Measurements from ENCODE around the gene NCK2.

The NCK2 gene

DNA sequence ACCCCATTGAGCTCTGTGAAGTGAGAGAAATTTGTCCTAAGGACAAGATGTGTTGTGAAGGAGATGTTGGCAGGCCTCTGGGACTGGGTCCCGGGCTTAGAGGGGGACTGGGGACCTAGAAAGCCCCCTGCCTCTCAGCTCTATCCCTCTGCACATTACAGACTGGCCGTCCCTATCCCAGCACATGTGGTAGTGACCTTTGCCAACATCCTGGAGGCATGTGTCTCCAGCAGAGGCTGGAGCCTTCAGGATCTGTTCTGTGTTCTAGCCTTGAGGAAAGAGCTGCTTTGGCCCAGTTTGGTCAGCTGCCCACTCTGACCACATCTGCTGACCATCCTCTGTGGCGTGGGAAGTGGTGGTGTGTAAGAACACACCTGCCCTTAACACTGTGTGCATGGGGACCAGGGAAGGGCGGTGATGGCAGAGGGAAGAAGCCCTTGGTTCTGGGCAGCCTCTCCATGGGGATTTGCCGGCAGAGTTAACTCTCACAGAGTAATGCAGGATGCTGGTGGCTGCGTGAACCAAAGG is 33.4 kb downstream of the NCK2 start:
- FAIRE-seq = no peak

DNA sequence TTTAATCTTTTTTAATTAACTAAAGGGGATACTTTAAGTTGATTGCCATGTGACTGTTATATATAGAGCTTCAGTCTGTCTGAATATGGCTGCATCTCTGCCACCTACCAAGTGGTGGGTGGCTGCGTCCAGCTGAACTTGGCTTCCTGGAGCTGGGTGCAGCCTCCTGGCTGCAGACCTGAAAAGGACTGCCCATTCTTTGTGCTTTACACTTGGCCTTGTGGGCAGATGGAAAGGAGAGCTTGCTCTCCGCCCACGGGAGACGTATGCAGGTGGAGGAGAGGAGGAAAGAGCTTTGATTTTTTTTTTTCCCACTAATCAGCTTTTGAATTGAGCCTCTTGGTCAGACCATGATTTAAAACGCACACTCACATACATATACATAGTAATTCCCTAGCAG is 34.7 kb downstream of the NCK2 start:
- FAIRE-seq = no peak

DNA sequence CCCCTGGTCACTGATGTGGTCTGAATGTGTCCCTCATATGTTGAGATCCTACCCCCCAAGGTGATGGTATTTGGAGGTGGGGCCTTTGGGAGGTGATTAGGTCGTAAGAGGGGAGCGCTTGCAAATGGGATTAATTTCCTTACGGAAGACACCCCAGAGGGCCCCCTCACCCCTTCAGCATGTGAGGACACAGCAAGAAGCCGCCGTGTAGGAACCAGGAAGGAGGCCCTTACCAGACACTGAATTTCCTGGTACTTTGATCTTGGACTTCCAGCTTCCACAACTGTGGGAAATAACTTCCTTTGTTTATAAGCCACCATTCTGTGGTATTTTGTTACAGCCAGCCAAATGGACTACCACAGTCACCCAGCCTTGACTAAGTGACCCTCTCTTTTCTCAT is 35.9 kb downstream of the NCK2 start:
- FAIRE-seq = no peak

DNA sequence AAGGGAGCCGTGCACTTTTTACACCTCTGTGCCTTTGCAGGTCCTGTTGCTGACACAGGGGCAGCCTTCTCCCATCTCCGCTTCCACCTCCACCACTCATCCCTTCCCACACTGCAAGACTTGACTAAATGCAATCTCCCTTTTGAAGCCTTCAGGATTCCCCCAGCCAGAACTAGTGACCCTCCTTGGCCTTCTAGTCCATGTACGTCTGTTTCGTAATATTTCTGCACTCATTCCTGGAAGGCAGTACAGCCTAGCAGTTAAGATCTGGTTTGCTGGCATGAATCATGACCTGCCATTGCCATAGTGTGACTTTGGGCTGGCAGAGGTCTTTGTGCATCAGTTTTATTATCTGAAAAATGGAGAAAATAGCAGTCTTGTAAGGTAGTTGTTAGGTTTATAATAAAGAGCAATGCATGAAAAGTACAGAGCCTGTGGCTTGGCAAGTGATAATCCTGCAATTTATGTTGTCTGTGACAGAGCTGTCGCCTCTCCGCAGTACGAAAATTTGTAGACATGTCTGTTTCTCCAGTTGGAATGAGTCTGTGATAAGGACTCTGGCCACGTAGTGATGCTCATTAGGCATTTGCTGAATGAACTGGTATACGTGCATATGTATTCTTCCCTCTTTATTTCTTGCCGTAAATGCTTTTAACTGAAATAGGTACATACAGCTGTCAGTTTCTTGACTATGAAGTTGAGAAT is 36.7 kb downstream of the NCK2 start:
- FAIRE-seq = no peak

DNA sequence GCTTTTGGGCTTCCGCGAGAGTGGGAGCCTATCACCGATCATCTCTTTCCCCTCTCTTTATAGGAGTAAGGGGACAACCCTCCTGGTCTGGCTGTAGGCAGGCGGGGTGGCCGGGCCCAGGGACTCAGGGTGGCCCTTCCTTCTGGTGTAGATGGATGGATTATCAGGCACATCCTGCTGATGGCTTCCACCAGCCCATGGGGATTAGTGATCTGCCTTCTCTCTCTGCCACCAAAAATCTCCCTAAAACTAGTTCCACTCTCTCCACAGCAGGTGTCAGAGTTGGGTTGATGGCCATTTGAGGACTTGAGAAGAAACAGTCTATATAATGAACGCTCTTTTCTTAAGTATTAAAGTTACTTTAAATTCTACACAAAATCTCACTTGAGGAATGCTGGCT is 37.4 kb downstream of the NCK2 start:
- no peak for FAIRE-seq

DNA sequence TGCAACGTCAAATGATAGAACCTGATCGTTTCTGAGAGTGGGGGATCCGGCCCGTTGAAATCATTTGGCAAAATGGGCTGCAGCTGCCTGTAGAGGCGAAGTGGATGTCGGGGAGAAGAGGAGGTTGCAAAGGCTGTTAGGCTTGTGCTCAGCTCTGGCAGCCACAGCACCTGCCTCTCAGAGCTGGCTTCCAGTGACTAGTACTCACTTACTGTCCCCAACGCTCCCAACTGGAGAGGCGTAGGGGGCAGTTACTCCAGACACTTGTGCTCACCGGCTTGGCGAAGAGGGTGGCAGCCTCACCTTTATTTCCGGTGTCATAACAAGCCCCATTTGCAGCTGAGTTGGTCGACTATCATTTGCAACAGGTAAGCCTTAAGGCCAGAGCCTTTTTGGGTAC is 37.9 kb downstream of the NCK2 start:
- FAIRE-seq = no peak

DNA sequence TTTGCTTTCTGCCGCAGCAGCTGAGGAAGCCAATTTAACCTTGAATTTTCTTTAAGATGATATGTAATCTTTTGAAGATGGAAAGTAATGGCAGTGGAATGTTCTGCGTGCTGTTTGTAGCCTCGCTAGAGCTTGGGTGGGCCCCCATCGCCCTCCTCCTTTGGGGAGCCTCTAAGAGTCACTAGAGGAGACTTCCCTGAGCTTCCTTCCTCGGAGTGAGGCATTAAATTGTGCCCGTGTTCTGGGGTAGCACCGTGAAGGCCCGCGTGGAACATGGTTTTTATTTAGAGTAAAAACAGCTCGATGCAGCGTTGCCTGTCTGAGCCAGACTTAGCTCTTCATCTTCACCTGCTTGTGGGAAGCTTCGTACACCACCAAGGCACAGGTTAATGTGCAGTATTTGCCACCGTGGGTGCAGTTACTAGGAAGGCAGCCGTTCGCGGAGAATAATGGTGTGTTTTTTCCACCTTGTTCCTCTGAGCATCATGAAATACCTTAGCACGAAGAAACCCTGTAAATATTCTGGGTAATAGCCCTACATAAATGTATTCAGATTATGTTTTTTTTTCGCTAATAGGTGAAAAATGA is 38.5 kb downstream of the NCK2 start:
- FAIRE-seq = no peak

DNA sequence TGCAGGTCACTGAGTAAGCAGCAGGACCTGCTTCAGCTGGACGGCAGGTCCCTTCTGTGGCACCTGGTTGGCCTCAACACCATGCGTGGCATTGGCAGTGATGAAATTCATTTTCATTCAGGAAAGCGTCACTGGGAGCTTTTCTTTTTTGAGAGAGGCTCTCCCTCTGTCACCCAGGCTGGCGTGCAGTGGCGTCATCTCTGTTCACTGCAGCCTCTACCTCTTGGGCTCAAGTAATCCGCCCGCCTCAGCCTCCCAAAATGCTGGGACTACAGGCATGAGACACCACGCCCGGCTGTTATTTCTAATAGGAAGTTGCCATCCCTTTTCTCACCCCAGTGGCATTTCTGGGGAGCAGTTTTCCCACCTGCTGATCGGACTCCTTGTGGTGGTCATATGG is 39.3 kb downstream of the NCK2 start:
- no peak for FAIRE-seq

DNA sequence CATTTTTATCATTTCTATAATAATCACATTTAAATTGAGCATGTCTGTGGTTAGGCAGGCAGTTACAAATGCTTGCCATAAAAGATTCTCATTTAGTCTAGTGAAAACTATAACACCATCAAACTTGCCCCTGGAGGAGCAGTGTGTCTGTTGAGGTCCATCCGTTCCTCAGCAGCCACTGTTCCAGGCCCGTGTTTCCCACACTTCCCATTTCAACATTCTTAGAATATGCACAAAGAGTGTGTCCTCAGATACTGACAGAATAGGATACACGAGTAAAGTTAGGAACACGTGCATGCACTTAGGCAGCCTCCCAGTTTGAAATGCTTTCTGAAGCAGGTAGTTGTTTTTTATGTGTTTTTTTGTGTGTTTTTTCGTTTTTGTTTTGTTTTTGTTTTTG is 39.9 kb downstream of the NCK2 start:
- FAIRE-seq = no peak

DNA sequence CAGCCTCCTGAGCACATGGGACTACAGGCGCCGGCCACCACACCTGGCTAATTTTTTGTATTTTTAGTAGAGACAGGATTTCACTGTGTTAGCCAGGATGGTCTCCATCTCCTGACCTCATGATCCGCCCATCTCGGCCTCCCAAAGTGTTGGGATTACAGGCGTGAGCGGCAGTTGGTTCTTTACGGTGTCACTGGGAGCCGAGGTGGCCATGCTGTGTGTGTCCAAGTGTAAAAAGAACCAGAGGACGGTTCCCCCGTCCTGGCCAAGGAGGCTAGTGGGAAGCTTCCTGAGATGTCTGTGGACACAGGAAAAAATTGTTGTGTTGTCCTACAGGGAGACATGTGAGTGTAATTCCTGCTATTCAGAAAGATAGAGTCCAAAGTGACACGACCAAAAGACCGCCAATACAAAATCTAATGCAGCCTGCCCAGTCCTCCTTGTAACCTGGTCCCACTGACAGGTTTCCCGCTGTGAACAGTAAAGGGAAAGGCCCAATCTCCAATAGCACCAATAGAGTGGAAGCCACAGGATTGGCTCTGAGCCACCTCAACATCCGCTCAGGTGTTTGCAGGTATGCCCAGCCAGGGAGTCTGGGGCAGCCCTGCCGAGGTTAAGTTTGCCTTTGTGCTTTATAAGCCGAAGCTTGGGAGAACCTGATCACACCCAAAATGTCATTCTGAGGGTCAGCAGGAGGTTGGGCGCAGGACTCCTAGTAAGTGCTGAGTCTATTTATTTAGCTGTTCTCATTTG is 40.6 kb downstream of the NCK2 start:
- FAIRE-seq = no peak

DNA sequence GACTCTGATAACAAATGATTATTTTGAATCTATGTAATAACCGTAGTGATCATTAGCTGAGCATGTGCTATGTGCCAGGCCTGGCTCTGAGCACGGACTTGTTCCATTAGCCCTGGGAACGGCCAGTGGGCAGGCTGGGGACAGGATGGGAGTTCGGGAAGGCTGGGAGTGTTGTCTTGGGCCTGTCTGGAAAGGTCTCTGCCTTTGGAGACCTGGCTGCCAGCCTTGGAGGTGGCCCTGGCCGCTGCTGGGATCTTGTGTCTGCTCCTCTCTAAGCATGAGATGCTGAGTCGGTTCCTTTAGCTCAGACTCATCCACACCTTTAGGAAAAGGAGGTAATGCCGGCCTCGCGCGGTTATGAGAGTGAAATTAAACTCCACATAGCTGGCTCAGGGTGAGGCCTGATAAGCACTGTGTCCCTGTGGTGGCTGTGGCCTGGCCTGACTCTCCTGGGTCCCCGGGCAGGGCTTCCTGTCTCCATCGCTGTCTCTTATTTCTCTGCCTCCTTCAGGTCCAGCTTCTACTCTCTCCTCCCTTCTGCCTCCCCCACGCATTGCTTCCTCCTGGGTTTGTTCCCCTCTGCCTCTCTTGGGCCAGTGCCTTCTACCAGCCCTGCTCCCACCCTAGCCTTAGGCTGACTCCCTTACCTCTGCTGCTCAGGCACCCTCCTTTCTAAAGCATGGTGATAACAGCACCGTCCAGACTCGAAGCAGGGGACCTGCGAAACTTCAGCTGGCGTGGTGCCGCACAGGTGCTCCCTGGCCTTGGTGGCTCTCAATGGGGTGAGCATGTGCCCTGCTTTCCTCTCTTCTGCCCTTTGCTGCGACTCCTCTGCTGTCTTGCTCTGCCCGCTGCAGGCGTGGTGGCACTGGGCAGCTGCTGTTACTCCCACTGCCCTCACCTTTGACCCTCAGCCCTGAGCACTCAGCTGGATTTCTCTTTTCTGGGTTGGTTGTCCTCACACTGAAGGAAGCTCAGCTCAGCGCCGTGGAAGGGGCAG is 41.8 kb downstream of the NCK2 start:
- no peak for FAIRE-seq

DNA sequence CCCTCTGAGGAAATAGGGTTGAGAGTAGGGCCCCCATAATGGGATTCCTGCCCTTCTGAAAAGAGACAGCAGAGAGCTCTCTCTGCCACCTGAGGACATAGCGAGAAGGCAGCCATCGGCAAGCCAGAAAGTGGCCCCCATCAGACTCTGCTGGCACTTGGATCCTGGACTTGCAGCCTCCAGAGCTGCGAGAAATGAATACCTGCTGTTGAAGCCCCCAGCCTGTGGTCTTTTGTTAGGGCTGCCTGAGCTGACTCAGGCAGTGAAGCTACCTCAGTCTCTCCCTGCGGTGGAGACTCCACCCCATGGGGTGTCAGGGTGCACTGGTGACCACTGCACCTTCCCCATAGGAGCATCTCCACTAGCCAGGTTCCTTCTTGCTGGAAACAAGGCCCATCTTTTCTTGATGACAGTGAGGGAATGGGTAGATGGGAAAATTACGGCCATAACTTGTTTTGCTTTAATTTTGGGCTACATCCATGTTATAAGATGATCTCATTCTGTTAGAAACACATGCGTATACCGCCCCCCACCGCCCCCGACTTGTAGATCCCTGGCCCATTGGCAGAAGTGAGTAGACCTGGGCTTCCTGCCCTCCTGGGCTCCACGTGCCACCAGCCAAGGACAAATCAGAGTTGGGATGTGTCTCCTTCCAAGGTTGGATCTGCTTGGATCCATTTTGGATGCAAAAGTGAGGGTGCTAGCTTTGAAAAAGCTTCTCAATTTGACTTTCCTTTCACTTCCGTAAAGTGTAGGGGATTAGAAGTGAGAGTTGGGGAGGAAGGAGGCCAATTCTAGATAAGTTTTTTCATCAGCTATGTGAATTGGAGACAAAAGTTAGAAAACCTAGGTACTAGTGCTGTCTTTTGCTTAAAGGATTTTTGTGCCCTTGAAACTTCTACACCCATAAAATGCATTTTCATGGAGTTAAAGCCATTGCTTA is 42.9 kb downstream of the NCK2 start:
- FAIRE-seq = no peak

DNA sequence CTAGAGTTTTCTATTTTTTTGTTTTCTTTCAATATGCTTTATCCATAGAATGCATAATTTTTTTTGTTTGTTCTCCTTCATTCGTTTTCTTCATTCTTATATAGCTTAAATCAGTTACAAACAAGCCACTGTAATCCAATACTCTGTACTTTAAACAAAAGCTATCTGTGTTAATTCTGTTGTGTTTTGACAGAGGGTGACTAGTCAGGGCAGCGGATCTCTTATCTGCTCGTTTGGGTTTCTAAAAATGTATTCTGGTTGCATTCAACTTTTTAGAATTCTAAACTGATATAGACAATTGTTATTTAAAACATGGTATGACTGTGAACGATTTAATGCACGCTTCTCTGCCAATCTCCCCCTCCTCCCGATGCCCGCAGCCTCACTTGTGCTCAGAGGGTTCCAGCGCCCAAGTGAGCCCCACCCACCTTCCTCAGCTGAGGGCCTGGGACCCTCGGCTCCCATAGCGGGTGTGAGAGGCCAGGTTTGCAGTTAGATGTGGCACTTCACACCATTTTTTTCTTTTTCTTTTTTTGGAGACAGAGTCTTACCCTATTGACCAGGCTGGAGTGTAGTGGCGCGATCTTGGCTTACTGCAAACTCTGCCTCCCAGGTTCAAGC is 44.1 kb downstream of the NCK2 start:
- no peak for FAIRE-seq

DNA sequence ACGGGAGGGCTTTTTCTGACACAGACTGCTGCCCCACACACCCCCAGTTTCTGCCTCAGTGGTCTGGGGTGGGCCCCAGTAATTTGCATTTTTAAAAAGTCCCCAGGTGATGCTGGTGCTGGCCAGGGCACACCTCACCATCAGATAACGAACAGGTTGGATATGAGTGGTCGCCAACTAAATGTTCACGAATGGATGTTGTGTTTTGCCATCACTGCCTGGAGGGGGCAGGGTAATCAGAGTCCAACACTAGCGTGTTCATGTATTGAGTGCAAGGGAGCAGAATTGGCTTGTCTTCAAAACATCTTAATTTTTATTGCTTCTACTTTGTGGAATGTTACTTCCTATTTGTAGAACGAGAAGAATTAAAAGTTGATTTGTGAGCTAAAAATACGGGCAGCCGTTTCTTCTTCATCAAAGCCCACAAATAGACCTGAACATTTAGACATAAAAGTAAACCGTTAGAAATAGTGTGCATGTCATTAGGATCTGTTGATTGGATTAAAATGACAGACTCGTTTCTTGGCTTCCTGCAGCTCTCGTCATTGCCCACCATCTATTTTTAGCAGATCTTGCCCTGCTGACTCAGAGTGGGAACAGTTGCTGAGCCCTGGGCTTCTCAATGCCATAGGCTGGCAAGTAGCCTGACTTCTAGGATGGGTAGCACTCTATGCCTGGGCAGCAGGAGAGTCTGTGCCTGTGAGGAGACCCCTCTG is 45.2 kb downstream of the NCK2 start:
- no peak for FAIRE-seq

DNA sequence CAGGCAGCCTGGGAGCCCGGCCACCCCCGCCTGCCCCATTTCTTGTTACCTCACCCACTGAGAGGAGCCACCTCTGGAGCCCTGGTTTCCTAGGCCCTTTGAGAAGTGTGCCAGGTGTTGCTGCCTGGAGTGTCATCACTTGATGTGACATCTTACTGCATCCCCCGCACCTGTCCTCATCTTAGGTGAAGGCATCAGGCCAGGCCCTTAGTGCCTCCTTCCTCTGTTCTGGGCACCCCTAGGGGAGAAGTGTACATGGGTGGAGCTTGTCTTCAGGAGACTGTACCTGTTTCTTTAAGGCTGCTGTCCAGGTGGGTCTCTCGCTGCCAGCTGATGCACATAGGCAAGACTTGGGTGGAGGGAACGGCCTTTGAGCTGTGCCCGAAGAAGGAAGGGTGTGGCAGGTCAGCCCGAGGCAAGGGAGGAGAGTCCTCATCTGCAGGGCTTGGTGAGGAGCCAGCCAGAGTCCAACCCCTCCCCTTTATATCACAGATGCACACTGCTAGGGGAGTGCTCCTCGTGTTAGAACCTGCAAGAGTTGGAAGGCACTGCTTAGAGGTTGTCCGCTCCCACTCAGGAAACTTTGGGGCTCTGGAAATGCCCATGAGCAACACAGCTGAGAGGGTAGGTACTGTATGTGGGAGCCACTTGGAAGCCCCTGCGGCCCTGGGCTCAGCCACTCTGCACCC is 45.9 kb downstream of the NCK2 start:
- FAIRE-seq = no peak

DNA sequence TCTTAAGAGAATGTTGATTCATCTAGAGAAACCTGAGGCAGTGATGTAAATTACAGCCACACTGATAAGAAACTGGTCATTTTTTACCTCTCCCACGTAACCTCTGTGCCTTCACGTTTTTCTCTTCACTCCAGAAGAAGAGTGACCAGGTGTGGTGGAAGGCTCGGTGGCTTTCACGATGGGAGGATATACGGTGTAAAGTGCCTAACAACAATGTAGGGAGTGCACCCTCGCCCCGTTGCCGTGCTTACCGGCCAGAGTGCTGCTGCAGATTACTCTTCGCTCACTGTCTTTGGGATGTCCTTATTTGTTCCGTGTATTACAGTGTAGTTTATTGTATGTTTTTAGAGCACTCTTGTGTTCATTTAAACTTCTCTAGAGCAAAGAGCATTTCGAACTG is 46.5 kb downstream of the NCK2 start:
- no peak for FAIRE-seq

DNA sequence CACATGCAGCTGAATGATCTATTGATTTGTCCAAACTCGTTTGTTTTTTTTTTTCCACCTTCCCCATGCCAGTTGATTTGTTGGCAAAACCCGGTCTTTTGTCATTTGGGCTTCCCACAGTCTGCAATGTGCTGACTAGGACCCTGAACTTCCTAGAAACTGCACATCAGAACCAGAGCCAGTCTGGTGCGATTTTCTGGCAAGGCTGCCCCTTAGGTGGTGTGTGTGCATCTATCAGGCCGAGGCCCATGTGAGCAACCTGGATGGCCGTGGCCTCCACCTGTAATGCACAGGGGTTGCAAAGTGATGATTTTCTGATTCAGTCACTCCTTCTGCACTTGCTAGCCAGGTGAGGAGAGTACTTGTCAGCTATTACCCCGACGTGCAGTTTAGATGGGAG is 47.8 kb downstream of the NCK2 start:
- no peak for FAIRE-seq

DNA sequence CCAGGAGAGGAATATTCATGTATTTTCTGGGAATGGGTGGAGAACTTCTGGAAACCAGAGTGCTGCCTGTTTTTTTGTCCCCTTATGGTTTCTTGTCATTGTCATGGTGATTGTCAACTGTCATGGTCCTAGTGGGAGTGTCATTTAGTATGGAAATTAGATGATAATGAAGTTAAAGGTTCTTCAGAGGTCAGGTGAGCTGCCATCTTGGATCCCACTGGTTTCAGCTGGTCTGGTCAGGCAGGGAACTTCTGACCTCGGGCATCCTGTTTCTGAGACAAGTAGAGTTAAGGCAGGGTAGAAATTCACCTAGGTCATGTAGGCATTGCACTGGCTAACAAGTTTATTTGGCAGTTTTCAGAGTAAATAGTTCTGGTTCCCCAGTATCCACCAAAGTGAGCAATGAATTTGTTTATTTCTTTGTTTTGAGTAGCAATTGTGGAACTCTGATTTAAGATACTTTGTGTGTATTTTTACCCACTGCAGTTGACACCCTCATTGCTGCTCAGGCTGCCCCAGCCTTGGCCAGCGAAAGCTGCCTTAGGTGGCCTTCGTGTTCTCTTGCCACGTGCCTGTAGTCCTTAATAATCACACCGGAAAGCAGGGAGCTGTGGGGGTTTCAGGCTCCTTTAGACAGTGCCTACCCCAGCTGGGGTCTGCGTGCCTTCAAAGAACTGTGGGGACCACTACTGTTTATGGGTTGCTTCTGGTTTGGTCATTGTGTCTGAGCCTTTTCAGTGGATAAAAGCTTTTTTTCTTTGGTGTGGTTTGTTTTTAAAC is 48.7 kb downstream of the NCK2 start:
- no peak for FAIRE-seq

Data from colon (tissue), 2 donors.